Pons (tissue), 1 donor: ENCODE data around the gene CACNA2D3.

Experiments used
- DNase-seq: peaks from one replicate; pipeline ENCODE4 v3.0.0-alpha.2; 2016; ENCODE audit warnings: low spot score

Gene CACNA2D3

GRCh38 chr3:54341811-54342210 is 219.5 kb downstream of the CACNA2D3 start:
- no peak for DNase-seq

GRCh38 chr3:54342676-54343075 is 220.3 kb downstream of the CACNA2D3 start:
- no peak for DNase-seq

- no peak for DNase-seq
These were observed 221.1 kb downstream of the CACNA2D3 start for GRCh38 chr3:54343495-54343894.

GRCh38 chr3:54344601-54345231 is 222.4 kb downstream of the CACNA2D3 start:
- no peak for DNase-seq

GRCh38 chr3:54345847-54346375 is 223.6 kb downstream of the CACNA2D3 start:
- no peak for DNase-seq

GRCh38 chr3:54347060-54347459 is 224.7 kb downstream of the CACNA2D3 start:
- DNase-seq = no peak

- DNase-seq = no peak
These were observed 225.6 kb downstream of the CACNA2D3 start for GRCh38 chr3:54347933-54348332.

- DNase-seq = no peak
These were observed 226.9 kb downstream of the CACNA2D3 start for GRCh38 chr3:54349231-54349652.

GRCh38 chr3:54349691-54350090 is 227.3 kb downstream of the CACNA2D3 start:
- no peak for DNase-seq

- no peak for DNase-seq
These were observed 231.2 kb downstream of the CACNA2D3 start for GRCh38 chr3:54353546-54353945.

- no peak for DNase-seq
These were observed 231.6 kb downstream of the CACNA2D3 start for GRCh38 chr3:54353946-54354345.

GRCh38 chr3:54355800-54356199 is 233.4 kb downstream of the CACNA2D3 start:
- no peak for DNase-seq

- DNase-seq = peak; percentile 48
These were observed 234.1 kb downstream of the CACNA2D3 start for GRCh38 chr3:54356261-54357045.

- no peak for DNase-seq
These were observed 234.9 kb downstream of the CACNA2D3 start for GRCh38 chr3:54357301-54357700.

- DNase-seq = no peak
These were observed 236.0 kb downstream of the CACNA2D3 start for GRCh38 chr3:54358316-54358715.

GRCh38 chr3:54358969-54359694 is 236.8 kb downstream of the CACNA2D3 start:
- no peak for DNase-seq

- DNase-seq = no peak
These were observed 238.0 kb downstream of the CACNA2D3 start for GRCh38 chr3:54360320-54360719.

- no peak for DNase-seq
These were observed 239.5 kb downstream of the CACNA2D3 start for GRCh38 chr3:54361746-54362283.

GRCh38 chr3:54366007-54366750 is 243.8 kb downstream of the CACNA2D3 start:
- DNase-seq = no peak

- no peak for DNase-seq
These were observed 244.5 kb downstream of the CACNA2D3 start for GRCh38 chr3:54366839-54367238.

GRCh38 chr3:54372232-54372631 is 249.9 kb downstream of the CACNA2D3 start:
- DNase-seq = no peak
